K562 (cell line): Measurements from ENCODE around the gene SRSF9. TPM values are rescaled to one million over a fixed set of nuclear protein-coding genes. Genes with fewer than 3 reads are reported as not detected.
A peak's percentile ranks its signal among the peaks of the same experiment; 100 is the strongest.

ENCODE experiments used
- ATAC-seq: fragments of 200-7000 bp; cut with Tn5 transposase; 3 replicates; pipeline ENCODE4 v1.9.1; 2020; ENCODE audit warnings: moderate library complexity
- BruUV-seq: library from RNA; stranded (reverse); fragments of 400-500 nt; replicated peaks from 2 replicates; lab custom pipeline; 2021; lab: Mats Ljungman, UMichigan
- CTCF ChIA-PET: fragments of 300-600 bp; formaldehyde crosslinking; extraction: SDS; loops from one replicate; lab custom pipeline; 2021; ENCODE audit warnings: low intra/inter-chr PET ratio; lab: Yijun Ruan, JAX
- POLR2A ChIA-PET: fragments of 300-600, 350-650 bp; sonication (Branson Sonifier 250); formaldehyde crosslinking; extraction: SDS; loops from one replicate; lab custom pipeline; 2021; ENCODE audit warnings: antibody characterized with exemption, inconsistent platforms; lab: Yijun Ruan, JAX
- DNase-seq, 4 experiments: peaks; one replicate each; pipeline versions ENCODE4 v3.0.0 to v3.0.0-alpha.2; 2011 to 2018; ENCODE audit warnings: low spot score in 3 of 4, mixed read lengths in 3 of 4; ENCODE audit errors: extremely low read depth in 1 of 4
- FAIRE-seq: peaks from 2 replicates; lab custom pipeline; 2011; peaks lifted over from hg19 to GRCh38; lab: Jason Lieb, UNC
- H2AFZ ChIP-seq: 2 replicates; pipeline ENCODE4 v1.6.0; 2011; ENCODE audit warnings: low read depth, low read length, control low read depth, inconsistent platforms
- H3K27ac ChIP-seq: fragments of 200-600 bp; 3 replicates; pipeline ENCODE4 v1.8.0; 2011; ENCODE audit warnings: low read depth, mild to moderate bottlenecking, control low read depth, inconsistent platforms, low read length, moderate library complexity, mixed read lengths; ENCODE audit errors: extremely low read depth
- H3K27me3 ChIP-seq, 2 experiments: fragments of 300-600 bp in 1 of 2; 2 replicates in 1 of 2; 3 replicates in 1 of 2; pipeline versions ENCODE4 v1.6.0 to v1.8.0; 2011; ENCODE audit warnings: inconsistent platforms in 2 of 2, low read length in 2 of 2, mild to moderate bottlenecking in 1 of 2, mixed read lengths in 1 of 2, moderate library complexity in 1 of 2; ENCODE audit not compliant: control insufficient read depth in 2 of 2, insufficient read depth in 2 of 2
- H3K36me3 ChIP-seq: fragments of 300-600 bp; 3 replicates; pipeline ENCODE4 v1.8.0; 2011; ENCODE audit warnings: mild to moderate bottlenecking, low read length, inconsistent platforms; ENCODE audit not compliant: control insufficient read depth, insufficient read depth
- H3K4me1 ChIP-seq, 2 experiments: fragments of 200-600 bp in 1 of 2; replicated peaks in 1 of 2; 2 replicates in 1 of 2; 3 replicates in 1 of 2; pipeline versions ENCODE4 v1.5.1 to v1.8.0; 2011; ENCODE audit warnings: inconsistent platforms in 2 of 2, low read length in 2 of 2, mild to moderate bottlenecking in 1 of 2, mixed read lengths in 1 of 2, moderate library complexity in 1 of 2; ENCODE audit not compliant: control insufficient read depth in 2 of 2, insufficient read depth in 2 of 2
- H3K4me2 ChIP-seq: 2 replicates; pipeline ENCODE4 v1.6.1; 2011; ENCODE audit warnings: low read length, control low read depth, inconsistent platforms, mixed read lengths; ENCODE audit not compliant: insufficient read depth
- H3K4me3 ChIP-seq: fragments of 200-600 bp; sonication (generic), shearing (Covaris generic); 2 replicates; pipeline ENCODE4 v1.5.1; 2016; ENCODE audit warnings: control low read depth, inconsistent platforms
- H3K79me2 ChIP-seq: fragments of 200-600 bp; 3 replicates; pipeline ENCODE4 v1.8.0; 2011; ENCODE audit warnings: low read length, inconsistent platforms; ENCODE audit not compliant: control insufficient read depth, insufficient read depth
- H3K9ac ChIP-seq, 2 experiments: 2 replicates each; pipeline versions ENCODE4 v1.6.0 to v1.6.1; 2011; ENCODE audit warnings: low read depth in 2 of 2, low read length in 2 of 2, control low read depth in 1 of 2, inconsistent platforms in 1 of 2, mild to moderate bottlenecking in 1 of 2, mixed read lengths in 1 of 2; ENCODE audit not compliant: insufficient read depth in 1 of 2
- H3K9me1 ChIP-seq: one replicate; pipeline ENCODE4 v1.6.0; 2011; ENCODE audit warnings: inconsistent platforms, mild to moderate bottlenecking, low read length, moderate library complexity; ENCODE audit not compliant: control insufficient read depth, insufficient read depth
- H3K9me3 ChIP-seq: replicated peaks from 2 replicates; pipeline ENCODE4 v1.5.1; 2011; ENCODE audit warnings: low read depth, low read length, inconsistent platforms; ENCODE audit not compliant: control insufficient read depth, insufficient read depth
- H4K20me1 ChIP-seq: replicated peaks from 2 replicates; pipeline ENCODE4 v1.6.1; 2011; ENCODE audit warnings: low read length, inconsistent platforms, mixed read lengths; ENCODE audit not compliant: control insufficient read depth, insufficient read depth
- ADNP ChIP-seq: fragments of 200-800 bp; sonication (Bioruptor generic); IDR thresholded peaks from 2 replicates; pipeline ENCODE4 v1.6.1; 2016; ENCODE audit warnings: missing genetic modification characterization, missing compliant biosample characterization
- PHB2 ChIP-seq: fragments of 450-650 bp; IDR thresholded peaks from 2 replicates; pipeline ENCODE4 v1.6.1; 2017; ENCODE audit warnings: low read depth
- PHF20 ChIP-seq: fragments of 450-650 bp; IDR thresholded peaks from 2 replicates; pipeline ENCODE4 v1.6.1; 2018; ENCODE audit not compliant: partially characterized antibody
- ZBTB12 ChIP-seq: fragments of 250-450 bp; sonication (Bioruptor Pico); IDR thresholded peaks from 2 replicates; pipeline ENCODE4 v1.4.0; 2020
- ZC3H11A ChIP-seq: IDR thresholded peaks from 2 replicates; pipeline ENCODE4 v1.6.1; 2012; ENCODE audit warnings: low read depth, low read length, improper control_type of control experiment
- ZNF407 ChIP-seq: fragments of 450-650 bp; IDR thresholded peaks from 2 replicates; pipeline ENCODE4 v1.6.1; 2016; ENCODE audit warnings: low read depth
- ZNF445 ChIP-seq: fragments of 250-450 bp; sonication (Bioruptor Pico); IDR thresholded peaks from 2 replicates; pipeline ENCODE4 v1.4.0; 2020; ENCODE audit warnings: low read depth, mild to moderate bottlenecking, moderate library complexity
- WGBS: fragments of 100-300 bp; shearing (Covaris generic); methylation state at CpG from one replicate; pipeline ENCODE4 v1.1.6; 2016; ENCODE audit warnings: low coverage, mixed read lengths; ENCODE audit not compliant: insufficient coverage; ENCODE audit errors: missing lambda C conversion rate; 5-methylcytosine and 5-hydroxymethylcytosine counted together
- in situ Hi-C: fragments of 300-500 bp; cut with MboI; formaldehyde crosslinking; loops from 4 replicates; pipeline ENCODE4 v1.15.0; 2018; ENCODE audit warnings: inconsistent platforms, mixed read lengths
- intact Hi-C: fragments of 100-400 bp; cut with micrococcal nuclease; formaldehyde crosslinking; loops from 2 replicates; pipeline ENCODE4 v1.14.2; 2022
- polyA plus RNA-seq, 8 experiments: library from polyadenylated mRNA; depleted of rRNA in 4 of 8; stranded (reverse) in 5 of 8; unstranded in 3 of 8; fragments of >200 nt; fragmentation: Nextera tagmentation in 2 of 8; fragmentation: Illumina TruSeq in 1 of 8; extraction: Ambion mirVana in 2 of 8; extraction: Trizol in 1 of 8; gene quantifications; 2 replicates each; pipeline versions ENCODE4 v1.2.1 to v1.2.3, GENCODE V29; 2011 to 2014; ENCODE audit warnings: inconsistent platforms in 1 of 8, missing spikeins in 1 of 8
- total RNA-seq, 7 experiments: library from RNA; depleted of rRNA in 6 of 7; stranded (reverse); fragments of >200 nt in 6 of 7; fragmentation: Illumina TruSeq in 2 of 7; extraction: Trizol in 2 of 7; gene quantifications; 2 replicates each; pipeline versions ENCODE4 v1.2.1 to v1.2.3, GENCODE V29; 2011 to 2021; ENCODE audit warnings: low replicate concordance in 1 of 7
- TF ChIP-seq, protein P1 (sequence below), 3 experiments: IDR thresholded peaks in 2 of 3; conservative IDR thresholded peaks in 1 of 3; 2 replicates each; pipeline ENCODE4 v1.5.1; 2011 to 2012; ENCODE audit warnings: low read length in 3 of 3, mild to moderate bottlenecking in 3 of 3, control low read depth in 2 of 3, improper control_type of control experiment in 1 of 3, inconsistent platforms in 1 of 3, low read depth in 1 of 3, mixed read lengths in 1 of 3, moderate library complexity in 1 of 3; ENCODE audit not compliant: insufficient read depth in 2 of 3
- TF ChIP-seq, protein P2 (sequence below), 2 experiments: fragments of 450-650 bp; IDR thresholded peaks; 2 replicates each; pipeline ENCODE4 v1.6.1; 2016

The SRSF9 gene
- total and polyA plus RNA-seq, 9 of the 15 experiments (the other 6 are each of a cell fraction or from before 2014, with no cell fraction given), result 40.3 to 291 (median 230) TPM

DNA sequence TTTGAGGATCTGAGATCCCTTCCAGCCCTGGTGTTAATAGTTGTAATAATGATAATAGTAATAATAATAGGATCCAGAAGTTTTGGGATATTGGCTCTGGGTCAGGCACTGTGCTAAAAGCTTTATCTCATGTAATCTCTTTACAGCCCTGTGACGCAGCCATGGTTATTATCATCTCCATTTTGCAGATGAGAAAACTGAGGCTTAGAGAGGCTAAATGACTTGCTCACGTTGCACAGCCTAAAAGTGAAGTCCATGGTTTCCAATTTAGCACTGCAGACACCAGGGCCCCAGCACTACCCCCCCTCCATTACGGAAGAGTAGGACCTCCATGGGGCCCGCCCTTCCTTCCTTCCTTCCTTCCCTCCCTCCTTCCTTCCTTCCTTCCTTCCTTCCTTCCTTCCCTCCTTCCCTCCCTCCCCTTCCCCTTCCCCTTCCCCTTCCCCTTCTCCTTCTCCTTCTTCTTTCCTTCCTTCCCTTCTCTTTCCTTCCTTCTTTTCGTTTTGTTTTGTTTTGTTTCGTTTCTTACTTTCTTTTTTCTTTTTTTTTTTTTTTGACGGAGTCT lies 46.6 kb downstream of the SRSF9 start:
- no peak overlapping the region for H3K9ac ChIP-seq
- H3K79me2 ChIP-seq, result no peaks in the 10 kb centered on the region
- ATAC-seq (no peak), DNase-seq (peak in 1 of 4 experiments; percentile 5), FAIRE-seq (no peak)
- no peak overlapping the region for H3K4me2 ChIP-seq
- H4K20me1 ChIP-seq, result 0 out of 2 replicates have a peak, but pooled peaks cover 3% of the 10 kb centered on the region
- no TSS peak for BruUV-seq
- intact Hi-C loops (no loop called here), in situ Hi-C loops (no loop called here)
- WGBS, result 3% methylated on average over 3 of the region's 7 CpGs
- ChIA-PET POLR2A (no interaction called here), CTCF (no interaction called here)
- H3K4me1 ChIP-seq, result no peaks in the 10 kb centered on the region
- peaks cover 21 to 40% of the 10 kb centered on the region in 2 experiments for H3K27me3 ChIP-seq
- H2AFZ ChIP-seq, result no peak overlapping the region
- H3K9me1 ChIP-seq, result no peaks in the 10 kb centered on the region
- no peaks in the 10 kb centered on the region for H3K9me3 ChIP-seq
- no peak overlapping the region for H3K27ac ChIP-seq
- H3K36me3 ChIP-seq, result no peaks in the 10 kb centered on the region
- H3K4me3 ChIP-seq, result no peak overlapping the region
- peak; percentile 62; the same call in 1 of the 2 replicates for TF ChIP-seq ADNP (tag)
- TF ChIP-seq PHB2, result no peak
- no peak for TF ChIP-seq ZNF407
- no peak for TF ChIP-seq ZNF445 (CRISPR knock-in tag)
- TF ChIP-seq, protein P1, sequence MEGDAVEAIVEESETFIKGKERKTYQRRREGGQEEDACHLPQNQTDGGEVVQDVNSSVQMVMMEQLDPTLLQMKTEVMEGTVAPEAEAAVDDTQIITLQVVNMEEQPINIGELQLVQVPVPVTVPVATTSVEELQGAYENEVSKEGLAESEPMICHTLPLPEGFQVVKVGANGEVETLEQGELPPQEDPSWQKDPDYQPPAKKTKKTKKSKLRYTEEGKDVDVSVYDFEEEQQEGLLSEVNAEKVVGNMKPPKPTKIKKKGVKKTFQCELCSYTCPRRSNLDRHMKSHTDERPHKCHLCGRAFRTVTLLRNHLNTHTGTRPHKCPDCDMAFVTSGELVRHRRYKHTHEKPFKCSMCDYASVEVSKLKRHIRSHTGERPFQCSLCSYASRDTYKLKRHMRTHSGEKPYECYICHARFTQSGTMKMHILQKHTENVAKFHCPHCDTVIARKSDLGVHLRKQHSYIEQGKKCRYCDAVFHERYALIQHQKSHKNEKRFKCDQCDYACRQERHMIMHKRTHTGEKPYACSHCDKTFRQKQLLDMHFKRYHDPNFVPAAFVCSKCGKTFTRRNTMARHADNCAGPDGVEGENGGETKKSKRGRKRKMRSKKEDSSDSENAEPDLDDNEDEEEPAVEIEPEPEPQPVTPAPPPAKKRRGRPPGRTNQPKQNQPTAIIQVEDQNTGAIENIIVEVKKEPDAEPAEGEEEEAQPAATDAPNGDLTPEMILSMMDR (IDR thresholded peaks at IDR 0.05 in 2 of 3, conservative IDR thresholded peaks at IDR 0.05 in 1 of 3; ENCODE audit: insufficient read depth in 2 of 3, low read depth in 1 of 3, low read length in 3 of 3), result no peak
- TF ChIP-seq ZBTB12, result no peak
- TF ChIP-seq ZC3H11A, result no peak
- no peak for TF ChIP-seq PHF20
- TF ChIP-seq, protein P2, sequence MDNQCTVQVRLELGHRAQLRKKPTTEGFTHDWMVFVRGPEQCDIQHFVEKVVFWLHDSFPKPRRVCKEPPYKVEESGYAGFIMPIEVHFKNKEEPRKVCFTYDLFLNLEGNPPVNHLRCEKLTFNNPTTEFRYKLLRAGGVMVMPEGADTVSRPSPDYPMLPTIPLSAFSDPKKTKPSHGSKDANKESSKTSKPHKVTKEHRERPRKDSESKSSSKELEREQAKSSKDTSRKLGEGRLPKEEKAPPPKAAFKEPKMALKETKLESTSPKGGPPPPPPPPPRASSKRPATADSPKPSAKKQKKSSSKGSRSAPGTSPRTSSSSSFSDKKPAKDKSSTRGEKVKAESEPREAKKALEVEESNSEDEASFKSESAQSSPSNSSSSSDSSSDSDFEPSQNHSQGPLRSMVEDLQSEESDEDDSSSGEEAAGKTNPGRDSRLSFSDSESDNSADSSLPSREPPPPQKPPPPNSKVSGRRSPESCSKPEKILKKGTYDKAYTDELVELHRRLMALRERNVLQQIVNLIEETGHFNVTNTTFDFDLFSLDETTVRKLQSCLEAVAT (IDR thresholded peaks at IDR 0.05), result no peak
